PC-3 (cell line): ENCODE data around the gene HPSE2. TPM values are rescaled to one million over a fixed set of nuclear protein-coding genes. Genes with fewer than 3 reads are reported as not detected.

ENCODE experiments used
- ATAC-seq: fragments of 200-7000 bp; cut with Tn5 transposase; 2 replicates; pipeline ENCODE4 v1.9.1; 2020; ENCODE audit warnings: mild to moderate bottlenecking, moderate library complexity
- BruUV-seq: library from RNA; stranded (reverse); fragments of 400-500 nt; replicated peaks from 2 replicates; lab custom pipeline; 2021; lab: Mats Ljungman, UMichigan
- CTCF ChIA-PET: fragments of 300-600 bp; sonication (Branson Sonifier 250); formaldehyde crosslinking; loops from one replicate; lab custom pipeline; 2022; ENCODE audit warnings: antibody characterized with exemption; lab: Charles Lee
- POLR2A ChIA-PET: fragments of 300-600 bp; sonication (Branson Sonifier 250); formaldehyde crosslinking; loops from one replicate; lab custom pipeline; 2022; ENCODE audit warnings: antibody characterized with exemption; ENCODE audit not compliant: unreplicated experiment; lab: Charles Lee
- DNase-seq: peaks from one replicate; pipeline ENCODE4 v3.0.0-alpha.2; 2015
- H2AFZ ChIP-seq: fragments of 300-600 bp; sonication (generic); 2 replicates; pipeline ENCODE4 v1.6.0; 2016; ENCODE audit warnings: antibody characterized with exemption, low read length
- H3F3A ChIP-seq: fragments of 300-600 bp; sonication (generic); one replicate; pipeline ENCODE4 v1.6.0; 2017; ENCODE audit warnings: antibody characterized with exemption, low read length, control low read depth, mild to moderate bottlenecking; ENCODE audit not compliant: unreplicated experiment
- H3K27ac ChIP-seq: fragments of 300-600 bp; sonication (generic); 2 replicates; pipeline ENCODE4 v1.5.1; 2016; ENCODE audit warnings: mild to moderate bottlenecking, low read length
- H3K27me3 ChIP-seq: fragments of 300-600 bp; sonication (generic); 2 replicates; pipeline ENCODE4 v1.6.1; 2016; ENCODE audit warnings: low read length, mixed read lengths
- H3K36me3 ChIP-seq: fragments of 300-600 bp; sonication (generic); 2 replicates; pipeline ENCODE4 v1.6.1; 2016; ENCODE audit warnings: low read depth, mixed run types, low read length, mixed read lengths
- H3K4me1 ChIP-seq: fragments of 300-600 bp; sonication (generic); 2 replicates; pipeline ENCODE4 v1.5.1; 2016; ENCODE audit warnings: low read length; ENCODE audit not compliant: insufficient read depth
- H3K4me2 ChIP-seq: fragments of 300-600 bp; sonication (generic); 2 replicates; pipeline ENCODE4 v1.6.0; 2016; ENCODE audit warnings: low read length
- H3K4me3 ChIP-seq: fragments of 300-600 bp; sonication (generic); 2 replicates; pipeline ENCODE4 v1.5.1; 2016; ENCODE audit warnings: mild to moderate bottlenecking, low read length, mixed read lengths
- H3K79me2 ChIP-seq: fragments of 300-600 bp; sonication (generic); 2 replicates; pipeline ENCODE4 v1.6.1; 2017; ENCODE audit warnings: low read length, mixed read lengths
- H3K9ac ChIP-seq: fragments of 300-600 bp; sonication (generic); 2 replicates; pipeline ENCODE4 v1.6.0; 2016; ENCODE audit warnings: mild to moderate bottlenecking, low read length
- H3K9me2 ChIP-seq: fragments of 300-600 bp; sonication (generic); replicated peaks from 2 replicates; pipeline ENCODE4 v1.6.1; 2016; ENCODE audit warnings: mixed run types, low read length, mixed read lengths
- H3K9me3 ChIP-seq: fragments of 300-600 bp; sonication (generic); 2 replicates; pipeline ENCODE4 v1.6.1; 2016; ENCODE audit warnings: low read length, mixed read lengths
- H4K20me1 ChIP-seq: fragments of 300-600 bp; sonication (generic); 2 replicates; pipeline ENCODE4 v1.6.1; 2016; ENCODE audit warnings: low read length, mixed read lengths
- EZH2 ChIP-seq: fragments of 300-600 bp; sonication (generic); IDR thresholded peaks from one replicate; pipeline ENCODE4 v1.6.1; 2017; ENCODE audit warnings: antibody characterized with exemption, mild to moderate bottlenecking, low read length; ENCODE audit not compliant: unreplicated experiment
- EZH2phosphoT487 ChIP-seq: fragments of 300-600 bp; sonication (generic); IDR thresholded peaks from 2 replicates; pipeline ENCODE4 v1.6.1; 2018; ENCODE audit warnings: mild to moderate bottlenecking, antibody characterized with exemption, low read length, borderline replicate concordance
- intact Hi-C: fragments of 100-400 bp; cut with micrococcal nuclease; formaldehyde crosslinking; loops from 2 replicates; pipeline ENCODE4 v1.9.0; 2023
- total RNA-seq: library from RNA; depleted of rRNA; stranded (reverse); fragments of >200 nt; gene quantifications from 2 replicates; pipeline ENCODE4 v1.2.3, GENCODE V29; 2014
- TF ChIP-seq, protein P1 (sequence below): fragments of 300-600 bp; sonication (generic); conservative IDR thresholded peaks from 2 replicates; pipeline ENCODE4 v1.5.1; 2017; ENCODE audit warnings: antibody characterized with exemption, low read depth, mild to moderate bottlenecking, low read length

HPSE2 gene
- total RNA-seq, 1 experiment from 2014 or later = 0.15 TPM

DNA sequence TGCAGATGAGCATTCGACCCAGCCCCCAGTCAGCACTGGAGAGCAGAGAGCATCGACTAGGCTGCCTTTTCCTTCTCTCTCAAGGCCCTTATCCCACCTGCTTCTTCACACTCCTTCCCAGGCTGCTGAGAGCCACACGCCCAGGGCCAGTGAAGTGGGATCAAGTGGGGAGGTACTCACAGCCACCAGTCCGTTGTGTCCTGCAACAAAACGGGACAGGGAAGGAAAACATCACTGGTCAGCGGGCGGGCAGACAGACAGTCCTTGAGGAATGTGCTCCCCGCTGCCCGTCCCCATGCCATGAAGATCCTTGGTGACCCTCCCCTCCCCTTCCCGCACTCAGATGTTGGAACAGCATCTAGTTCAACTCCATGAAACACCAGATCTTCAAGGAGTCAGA is 824.9 kb downstream of the HPSE2 start:
- Histone ChIP-seq H3K4me2 (no peak overlapping the region), H3K9me2 (no peaks in the 10 kb centered on the region), H3K27ac (no peak overlapping the region), H3K79me2 (peaks cover 11% of the 10 kb centered on the region), H3K27me3 (no peaks in the 10 kb centered on the region), H3K4me1 (peaks cover 13% of the 10 kb centered on the region), H3K9me3 (no peaks in the 10 kb centered on the region), H3K36me3 (no peaks in the 10 kb centered on the region), H2AFZ (no peak overlapping the region), H4K20me1 (no peaks in the 10 kb centered on the region), H3K4me3 (no peak overlapping the region), H3F3A (no peaks in the 10 kb centered on the region), H3K9ac (no peak overlapping the region)
- intact Hi-C loops = no loop called here
- TF ChIP-seq EZH2phosphoT487 = no peak
- no peak for TF ChIP-seq EZH2
- TF ChIP-seq, protein P1, sequence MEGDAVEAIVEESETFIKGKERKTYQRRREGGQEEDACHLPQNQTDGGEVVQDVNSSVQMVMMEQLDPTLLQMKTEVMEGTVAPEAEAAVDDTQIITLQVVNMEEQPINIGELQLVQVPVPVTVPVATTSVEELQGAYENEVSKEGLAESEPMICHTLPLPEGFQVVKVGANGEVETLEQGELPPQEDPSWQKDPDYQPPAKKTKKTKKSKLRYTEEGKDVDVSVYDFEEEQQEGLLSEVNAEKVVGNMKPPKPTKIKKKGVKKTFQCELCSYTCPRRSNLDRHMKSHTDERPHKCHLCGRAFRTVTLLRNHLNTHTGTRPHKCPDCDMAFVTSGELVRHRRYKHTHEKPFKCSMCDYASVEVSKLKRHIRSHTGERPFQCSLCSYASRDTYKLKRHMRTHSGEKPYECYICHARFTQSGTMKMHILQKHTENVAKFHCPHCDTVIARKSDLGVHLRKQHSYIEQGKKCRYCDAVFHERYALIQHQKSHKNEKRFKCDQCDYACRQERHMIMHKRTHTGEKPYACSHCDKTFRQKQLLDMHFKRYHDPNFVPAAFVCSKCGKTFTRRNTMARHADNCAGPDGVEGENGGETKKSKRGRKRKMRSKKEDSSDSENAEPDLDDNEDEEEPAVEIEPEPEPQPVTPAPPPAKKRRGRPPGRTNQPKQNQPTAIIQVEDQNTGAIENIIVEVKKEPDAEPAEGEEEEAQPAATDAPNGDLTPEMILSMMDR = no peak
- no peak for ATAC-seq
- ChIA-PET CTCF (no interaction called here), POLR2A (no interaction called here)
- DNase-seq = no peak
- no TSS peak for BruUV-seq

DNA sequence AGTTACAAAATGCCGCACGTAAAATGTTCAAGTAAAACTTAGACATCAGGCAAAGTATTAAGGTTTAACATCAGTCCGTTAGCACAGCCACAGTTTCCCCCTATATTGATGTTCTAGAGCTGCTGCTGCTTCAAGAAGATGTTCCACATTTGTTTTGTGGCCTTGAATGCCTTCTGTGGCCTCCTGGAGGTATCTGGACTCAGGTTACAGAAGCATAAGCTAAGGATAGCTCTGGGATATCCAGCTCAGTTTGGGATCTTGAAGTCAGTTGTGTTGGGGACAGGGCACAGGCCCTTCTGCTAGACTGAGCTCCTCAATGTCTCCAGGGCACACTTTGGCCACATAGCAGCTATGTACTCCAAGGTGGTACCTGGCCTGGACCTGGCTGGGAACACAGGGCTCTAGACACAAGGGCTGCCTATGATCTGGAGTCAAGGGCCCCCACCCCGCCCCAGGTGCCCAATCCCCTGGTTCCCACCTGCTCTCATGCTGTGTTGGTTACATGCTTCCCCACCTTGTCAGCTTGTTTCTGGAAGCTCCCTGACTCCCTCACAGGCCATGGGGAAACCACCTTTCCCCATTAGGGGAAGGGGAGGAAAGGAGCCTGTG is 825.4 kb downstream of the HPSE2 start:
- ChIA-PET POLR2A (no interaction called here), CTCF (no interaction called here)
- ATAC-seq (no peak), DNase-seq (no peak)
- no peak overlapping the region for H3K9ac ChIP-seq
- intact Hi-C loops = no loop called here
- no peaks in the 10 kb centered on the region for H3F3A ChIP-seq
- no peaks in the 10 kb centered on the region for H3K36me3 ChIP-seq
- H3K27ac ChIP-seq = no peak overlapping the region
- H3K79me2 ChIP-seq = peaks cover 11% of the 10 kb centered on the region
- no TSS peak for BruUV-seq
- no peaks in the 10 kb centered on the region for H3K9me2 ChIP-seq
- TF ChIP-seq, protein P1 = no peak
- TF ChIP-seq EZH2phosphoT487 (no peak), EZH2 (no peak)
- H3K4me2 ChIP-seq = no peak overlapping the region
- no peak overlapping the region for H2AFZ ChIP-seq
- no peaks in the 10 kb centered on the region for H3K9me3 ChIP-seq
- no peaks in the 10 kb centered on the region for H3K27me3 ChIP-seq
- H3K4me1 ChIP-seq = peaks cover 11% of the 10 kb centered on the region
- H4K20me1 ChIP-seq = no peaks in the 10 kb centered on the region
- H3K4me3 ChIP-seq = no peak overlapping the region

DNA sequence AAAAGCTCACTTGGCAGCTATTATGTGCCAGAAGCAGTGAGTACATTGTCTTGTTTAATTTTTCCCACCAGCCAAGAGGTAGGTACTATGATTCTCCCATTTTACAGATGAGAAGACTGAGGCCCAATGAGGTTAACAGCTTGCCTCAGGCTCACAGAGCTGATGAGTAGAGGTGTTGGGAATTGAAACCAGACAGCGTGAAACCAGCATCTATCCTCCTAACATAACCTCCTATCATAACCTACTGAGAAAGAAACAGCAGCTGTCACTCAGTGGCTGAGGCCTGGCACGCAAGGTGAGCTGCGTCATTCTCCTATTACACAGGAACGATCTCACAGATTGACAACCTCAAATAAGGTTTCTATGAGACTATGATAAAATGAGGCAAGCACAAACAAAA is 826.9 kb downstream of the HPSE2 start:
- H3K79me2 ChIP-seq = peaks cover 1% of the 10 kb centered on the region; the same call in 1 of the 2 replicates
- peaks cover 16% of the 10 kb centered on the region for H3K4me1 ChIP-seq
- POLR2A ChIA-PET = interaction anchor here (0.5 kb wide), 1 partner anchor 21 kb away, joined by 10 read pairs; no protein-coding TSS in a partner anchor
- TF ChIP-seq EZH2phosphoT487 (no peak), EZH2 (no peak)
- TF ChIP-seq, protein P1 = no peak
- ATAC-seq = no peak
- no TSS peak for BruUV-seq
- H3K9ac ChIP-seq = no peak overlapping the region
- H2AFZ ChIP-seq = no peak overlapping the region
- H3K9me2 ChIP-seq = no peaks in the 10 kb centered on the region
- H3K36me3 ChIP-seq = no peaks in the 10 kb centered on the region
- DNase-seq = no peak
- H4K20me1 ChIP-seq = no peaks in the 10 kb centered on the region
- no peaks in the 10 kb centered on the region for H3K27me3 ChIP-seq
- CTCF ChIA-PET = no interaction called here
- H3K27ac ChIP-seq = no peak overlapping the region
- H3F3A ChIP-seq = no peaks in the 10 kb centered on the region
- no peak overlapping the region for H3K4me2 ChIP-seq
- no peak overlapping the region for H3K4me3 ChIP-seq
- intact Hi-C loops = loop anchor here (10.0 kb wide), 1 partner anchor 144 kb away; the partner anchor contains the start of gene LOXL4
- no peaks in the 10 kb centered on the region for H3K9me3 ChIP-seq
